Measurements from ENCODE around the gene PTPRN2.

DNA sequence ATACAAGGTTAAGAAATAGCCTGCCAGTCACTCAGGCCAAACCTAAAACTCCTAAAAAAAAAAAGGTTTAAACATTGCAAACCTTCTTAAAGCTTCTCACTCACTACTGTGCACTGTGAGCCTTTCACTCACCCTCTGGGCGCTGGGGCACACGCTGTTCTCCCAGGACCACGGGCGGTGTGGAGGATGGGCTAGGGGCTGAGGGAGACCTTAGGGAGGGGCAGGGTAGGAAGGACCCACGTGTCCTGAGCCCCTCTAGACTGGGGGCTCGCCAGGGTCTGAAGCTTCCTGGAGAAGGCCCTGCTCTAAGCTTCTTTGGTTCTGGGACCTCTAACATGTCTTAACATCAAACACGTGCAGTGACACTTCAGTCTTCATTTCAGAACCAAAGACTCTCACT lies 681.0 kb downstream of the PTPRN2 start:
- TF ChIP-seq, protein P1, sequence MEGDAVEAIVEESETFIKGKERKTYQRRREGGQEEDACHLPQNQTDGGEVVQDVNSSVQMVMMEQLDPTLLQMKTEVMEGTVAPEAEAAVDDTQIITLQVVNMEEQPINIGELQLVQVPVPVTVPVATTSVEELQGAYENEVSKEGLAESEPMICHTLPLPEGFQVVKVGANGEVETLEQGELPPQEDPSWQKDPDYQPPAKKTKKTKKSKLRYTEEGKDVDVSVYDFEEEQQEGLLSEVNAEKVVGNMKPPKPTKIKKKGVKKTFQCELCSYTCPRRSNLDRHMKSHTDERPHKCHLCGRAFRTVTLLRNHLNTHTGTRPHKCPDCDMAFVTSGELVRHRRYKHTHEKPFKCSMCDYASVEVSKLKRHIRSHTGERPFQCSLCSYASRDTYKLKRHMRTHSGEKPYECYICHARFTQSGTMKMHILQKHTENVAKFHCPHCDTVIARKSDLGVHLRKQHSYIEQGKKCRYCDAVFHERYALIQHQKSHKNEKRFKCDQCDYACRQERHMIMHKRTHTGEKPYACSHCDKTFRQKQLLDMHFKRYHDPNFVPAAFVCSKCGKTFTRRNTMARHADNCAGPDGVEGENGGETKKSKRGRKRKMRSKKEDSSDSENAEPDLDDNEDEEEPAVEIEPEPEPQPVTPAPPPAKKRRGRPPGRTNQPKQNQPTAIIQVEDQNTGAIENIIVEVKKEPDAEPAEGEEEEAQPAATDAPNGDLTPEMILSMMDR (IDR thresholded peaks at IDR 0.05) = no peak
- no peak for TF ChIP-seq POLR2AphosphoS5 (IDR thresholded peaks at IDR 0.05)
